Measurements from ENCODE around the gene ZNF705A.

DNA sequence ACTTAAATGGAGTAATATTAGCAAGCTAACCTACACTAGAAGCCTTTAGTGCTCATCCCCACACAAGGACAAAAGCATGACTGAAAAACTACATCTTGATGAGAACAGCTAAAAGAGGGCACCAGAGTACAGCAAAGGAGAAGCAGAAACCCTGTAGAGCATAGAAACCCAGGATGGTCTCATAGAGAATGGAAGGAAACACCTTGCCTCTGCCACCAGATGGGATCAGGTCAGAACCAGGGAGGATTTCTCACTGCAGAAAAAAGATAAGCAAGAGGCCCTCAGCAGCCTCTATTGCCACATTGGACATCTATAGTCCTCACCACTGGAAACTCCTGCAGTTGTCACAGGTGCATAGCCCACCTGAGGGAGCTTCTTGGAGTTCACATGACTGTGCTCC is 13.6 kb upstream of the ZNF705A start:
- TF ChIP-seq, protein P1, sequence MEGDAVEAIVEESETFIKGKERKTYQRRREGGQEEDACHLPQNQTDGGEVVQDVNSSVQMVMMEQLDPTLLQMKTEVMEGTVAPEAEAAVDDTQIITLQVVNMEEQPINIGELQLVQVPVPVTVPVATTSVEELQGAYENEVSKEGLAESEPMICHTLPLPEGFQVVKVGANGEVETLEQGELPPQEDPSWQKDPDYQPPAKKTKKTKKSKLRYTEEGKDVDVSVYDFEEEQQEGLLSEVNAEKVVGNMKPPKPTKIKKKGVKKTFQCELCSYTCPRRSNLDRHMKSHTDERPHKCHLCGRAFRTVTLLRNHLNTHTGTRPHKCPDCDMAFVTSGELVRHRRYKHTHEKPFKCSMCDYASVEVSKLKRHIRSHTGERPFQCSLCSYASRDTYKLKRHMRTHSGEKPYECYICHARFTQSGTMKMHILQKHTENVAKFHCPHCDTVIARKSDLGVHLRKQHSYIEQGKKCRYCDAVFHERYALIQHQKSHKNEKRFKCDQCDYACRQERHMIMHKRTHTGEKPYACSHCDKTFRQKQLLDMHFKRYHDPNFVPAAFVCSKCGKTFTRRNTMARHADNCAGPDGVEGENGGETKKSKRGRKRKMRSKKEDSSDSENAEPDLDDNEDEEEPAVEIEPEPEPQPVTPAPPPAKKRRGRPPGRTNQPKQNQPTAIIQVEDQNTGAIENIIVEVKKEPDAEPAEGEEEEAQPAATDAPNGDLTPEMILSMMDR (IDR thresholded peaks at IDR 0.05) = no peak
- no peak for TF ChIP-seq POLR2A (IDR thresholded peaks at IDR 0.05)
- TF ChIP-seq EP300 (IDR thresholded peaks at IDR 0.05) = no peak
- no peak for TF ChIP-seq POLR2AphosphoS5 (IDR thresholded peaks at IDR 0.05)

Data from stomach (tissue), 4 donors.